NB4 (cell line): ENCODE data around the gene N4BP2L2.

Experiments used
- POLR2A ChIP-seq: IDR thresholded peaks from 2 replicates; pipeline ENCODE4 v1.6.1; 2011; ENCODE audit warnings: mild to moderate bottlenecking; ENCODE audit not compliant: insufficient read length; ENCODE audit errors: extremely low read depth
- TF ChIP-seq, protein P1 (sequence below): IDR thresholded peaks from one replicate; pipeline ENCODE4 v1.5.1; 2012; ENCODE audit warnings: low read depth, low read length

DNA sequence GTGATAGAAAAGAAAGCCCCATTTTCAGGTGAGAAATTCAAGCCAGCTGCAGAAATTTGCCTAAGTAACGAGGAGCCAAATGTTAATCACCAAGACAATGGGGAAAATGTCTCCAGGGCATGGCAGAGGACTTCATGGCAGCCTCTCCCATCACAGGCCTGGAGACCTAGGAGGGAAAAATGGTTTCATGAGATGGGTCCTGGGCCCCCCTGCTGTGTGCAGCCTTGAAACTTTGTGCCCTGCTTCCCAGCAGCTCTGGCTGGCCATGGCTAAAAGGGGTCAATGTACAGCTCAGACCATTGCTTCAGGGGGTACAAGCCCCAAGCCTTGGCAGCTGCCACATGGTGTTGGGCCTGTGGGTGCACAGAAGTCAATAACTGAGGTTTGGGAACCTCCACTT lies 120.6 kb downstream of the N4BP2L2 start:
- TF ChIP-seq, protein P1, sequence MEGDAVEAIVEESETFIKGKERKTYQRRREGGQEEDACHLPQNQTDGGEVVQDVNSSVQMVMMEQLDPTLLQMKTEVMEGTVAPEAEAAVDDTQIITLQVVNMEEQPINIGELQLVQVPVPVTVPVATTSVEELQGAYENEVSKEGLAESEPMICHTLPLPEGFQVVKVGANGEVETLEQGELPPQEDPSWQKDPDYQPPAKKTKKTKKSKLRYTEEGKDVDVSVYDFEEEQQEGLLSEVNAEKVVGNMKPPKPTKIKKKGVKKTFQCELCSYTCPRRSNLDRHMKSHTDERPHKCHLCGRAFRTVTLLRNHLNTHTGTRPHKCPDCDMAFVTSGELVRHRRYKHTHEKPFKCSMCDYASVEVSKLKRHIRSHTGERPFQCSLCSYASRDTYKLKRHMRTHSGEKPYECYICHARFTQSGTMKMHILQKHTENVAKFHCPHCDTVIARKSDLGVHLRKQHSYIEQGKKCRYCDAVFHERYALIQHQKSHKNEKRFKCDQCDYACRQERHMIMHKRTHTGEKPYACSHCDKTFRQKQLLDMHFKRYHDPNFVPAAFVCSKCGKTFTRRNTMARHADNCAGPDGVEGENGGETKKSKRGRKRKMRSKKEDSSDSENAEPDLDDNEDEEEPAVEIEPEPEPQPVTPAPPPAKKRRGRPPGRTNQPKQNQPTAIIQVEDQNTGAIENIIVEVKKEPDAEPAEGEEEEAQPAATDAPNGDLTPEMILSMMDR: no peak
- no peak for TF ChIP-seq POLR2A
